Tibial nerve (tissue), 3 donors: ENCODE measurements around the gene LRBA.
"Not testable (repeated sequence)": the region's sequence is repeated elsewhere in the genome, so short reads cannot be mapped to it uniquely, and the experiment has no call there.

Experiments
- POLR2A ChIP-seq, 2 donors: fragments of 450-650 bp; IDR thresholded peaks; one replicate each; pipeline ENCODE4 v1.6.1; 2017; ENCODE audit warnings: antibody characterized with exemption in 2 of 2, mild to moderate bottlenecking in 2 of 2, moderate library complexity in 2 of 2
- TF ChIP-seq, protein P1 (sequence below), 5 experiments: fragments of 200-600 bp in 3 of 5; fragments of 450-650 bp in 2 of 5; sonication (generic) in 3 of 5; IDR thresholded peaks; one replicate each; pipeline ENCODE4 v1.5.1; 2016 to 2019; ENCODE audit warnings: antibody characterized with exemption in 5 of 5, mild to moderate bottlenecking in 3 of 5, moderate library complexity in 2 of 5

GRCh38 chr4:151063143-151063542 is 48.1 kb upstream of the LRBA start:
- not testable (repeated sequence) for TF ChIP-seq POLR2A (IDR thresholded peaks at IDR 0.05)
- TF ChIP-seq, protein P1, sequence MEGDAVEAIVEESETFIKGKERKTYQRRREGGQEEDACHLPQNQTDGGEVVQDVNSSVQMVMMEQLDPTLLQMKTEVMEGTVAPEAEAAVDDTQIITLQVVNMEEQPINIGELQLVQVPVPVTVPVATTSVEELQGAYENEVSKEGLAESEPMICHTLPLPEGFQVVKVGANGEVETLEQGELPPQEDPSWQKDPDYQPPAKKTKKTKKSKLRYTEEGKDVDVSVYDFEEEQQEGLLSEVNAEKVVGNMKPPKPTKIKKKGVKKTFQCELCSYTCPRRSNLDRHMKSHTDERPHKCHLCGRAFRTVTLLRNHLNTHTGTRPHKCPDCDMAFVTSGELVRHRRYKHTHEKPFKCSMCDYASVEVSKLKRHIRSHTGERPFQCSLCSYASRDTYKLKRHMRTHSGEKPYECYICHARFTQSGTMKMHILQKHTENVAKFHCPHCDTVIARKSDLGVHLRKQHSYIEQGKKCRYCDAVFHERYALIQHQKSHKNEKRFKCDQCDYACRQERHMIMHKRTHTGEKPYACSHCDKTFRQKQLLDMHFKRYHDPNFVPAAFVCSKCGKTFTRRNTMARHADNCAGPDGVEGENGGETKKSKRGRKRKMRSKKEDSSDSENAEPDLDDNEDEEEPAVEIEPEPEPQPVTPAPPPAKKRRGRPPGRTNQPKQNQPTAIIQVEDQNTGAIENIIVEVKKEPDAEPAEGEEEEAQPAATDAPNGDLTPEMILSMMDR (IDR thresholded peaks at IDR 0.05): not testable (repeated sequence)
